Left lung (tissue), 10 donors: ENCODE measurements around the gene CYP2F1. TPM values are rescaled to one million over a fixed set of nuclear protein-coding genes. Genes with fewer than 3 reads are reported as not detected.
"Not testable (repeated sequence)": the region's sequence is repeated elsewhere in the genome, so short reads cannot be mapped to it uniquely, and the experiment has no call there.

ENCODE experiments used
- ATAC-seq: fragments of 200-7000 bp; cut with Tn5 transposase; one replicate; pipeline ENCODE4 v1.9.1; 2020; ENCODE audit warnings: moderate library complexity
- DNase-seq, 4 donors: peaks; one replicate each; pipeline ENCODE4 v3.0.0-alpha.2; 2013 to 2020
- H3K27ac ChIP-seq, 2 donors: fragments of 200-600 bp; sonication (generic) in 1 of 2; one replicate each; pipeline versions ENCODE4 v1.5.0 to v1.8.0; 2020 to 2021
- H3K27me3 ChIP-seq, 2 donors: fragments of 200-600 bp; sonication (generic) in 1 of 2; one replicate each; pipeline versions ENCODE4 v1.5.0 to v1.8.0; 2020 to 2021
- H3K36me3 ChIP-seq, 2 donors: fragments of 200-600 bp; sonication (generic) in 1 of 2; one replicate each; pipeline versions ENCODE4 v1.5.0 to v1.8.0; 2020 to 2021
- H3K4me1 ChIP-seq, 2 donors: fragments of 200-600 bp; one replicate each; pipeline ENCODE4 v1.8.0; 2021
- H3K4me3 ChIP-seq, 2 donors: fragments of 200-600 bp; sonication (generic) in 1 of 2; one replicate each; pipeline versions ENCODE4 v1.5.0 to v1.8.0; 2020 to 2021; ENCODE audit warnings: mild to moderate bottlenecking in 1 of 2
- H3K9me3 ChIP-seq, 2 donors: fragments of 200-600 bp; sonication (generic) in 1 of 2; one replicate each; pipeline versions ENCODE4 v1.5.0 to v1.8.0; 2020 to 2021
- intact Hi-C, 2 donors: fragments of 100-400 bp; cut with DNase I; formaldehyde crosslinking; loops; one replicate each; pipeline versions ENCODE4 v1.11.2 to v1.14.2; 2022
- polyA plus RNA-seq, 6 donors: library from polyadenylated mRNA; unstranded; fragments of 120-200 nt; gene quantifications; one replicate each; pipeline ENCODE4 v1.2.1, GENCODE V29; 2013; ENCODE audit not compliant: insufficient read length in 6 of 6
- total RNA-seq, 2 donors: library from RNA; stranded (reverse); fragmentation: NEBNext Ultra II Directional; extraction: Animal tissue kit (Norgen Biotek cat#: 25700); gene quantifications; one replicate each; pipeline ENCODE4 v1.2.1, GENCODE V29; 2021
- TF ChIP-seq, protein P1 (sequence below), 2 donors: fragments of 200-600 bp; sonication (generic) in 1 of 2; IDR thresholded peaks; one replicate each; pipeline versions ENCODE4 v1.5.0 to v1.8.0; 2021; ENCODE audit warnings: antibody characterized with exemption in 2 of 2
- donor health status: DM: no; HTN: yes; CAD: no.
- donor health status: DM: no; HTN: no; CAD: no.

The CYP2F1 gene
- total and polyA plus RNA-seq, 8 donors: 0.17 to 1.0 (median 0.34) TPM; not detected in 1

DNA sequence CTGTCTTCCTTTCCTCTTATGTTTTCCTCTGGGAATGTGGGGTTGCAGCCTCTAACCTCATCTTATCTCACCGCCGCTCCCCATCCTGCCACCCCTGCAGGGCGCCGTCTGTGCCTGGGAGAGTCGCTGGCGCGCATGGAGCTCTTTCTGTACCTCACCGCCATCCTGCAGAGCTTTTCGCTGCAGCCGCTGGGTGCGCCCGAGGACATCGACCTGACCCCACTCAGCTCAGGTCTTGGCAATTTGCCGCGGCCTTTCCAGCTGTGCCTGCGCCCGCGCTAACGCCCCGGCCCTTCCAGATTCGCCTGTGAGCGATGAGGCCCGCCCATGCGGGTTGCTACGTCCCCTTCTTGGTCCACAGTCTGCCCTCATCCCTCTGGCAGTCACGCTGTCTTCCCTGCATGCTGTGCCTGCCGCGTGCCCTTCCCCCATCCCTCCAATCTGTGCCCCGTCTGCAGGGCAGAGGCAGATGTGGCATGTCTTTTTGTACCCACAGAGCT lies 13.6 kb downstream of the CYP2F1 start:
- H3K36me3 ChIP-seq, H3K4me3 ChIP-seq, H3K27ac ChIP-seq, H3K4me1 ChIP-seq, H3K9me3 ChIP-seq, intact Hi-C loops: not testable (repeated sequence)
- peak; percentile 40 to 89 (median 78) for DNase-seq
- peaks cover 0 to 17% of the 10 kb centered on the region in 2 donors for H3K27me3 ChIP-seq
- peak; percentile 94 for ATAC-seq
- TF ChIP-seq, protein P1, sequence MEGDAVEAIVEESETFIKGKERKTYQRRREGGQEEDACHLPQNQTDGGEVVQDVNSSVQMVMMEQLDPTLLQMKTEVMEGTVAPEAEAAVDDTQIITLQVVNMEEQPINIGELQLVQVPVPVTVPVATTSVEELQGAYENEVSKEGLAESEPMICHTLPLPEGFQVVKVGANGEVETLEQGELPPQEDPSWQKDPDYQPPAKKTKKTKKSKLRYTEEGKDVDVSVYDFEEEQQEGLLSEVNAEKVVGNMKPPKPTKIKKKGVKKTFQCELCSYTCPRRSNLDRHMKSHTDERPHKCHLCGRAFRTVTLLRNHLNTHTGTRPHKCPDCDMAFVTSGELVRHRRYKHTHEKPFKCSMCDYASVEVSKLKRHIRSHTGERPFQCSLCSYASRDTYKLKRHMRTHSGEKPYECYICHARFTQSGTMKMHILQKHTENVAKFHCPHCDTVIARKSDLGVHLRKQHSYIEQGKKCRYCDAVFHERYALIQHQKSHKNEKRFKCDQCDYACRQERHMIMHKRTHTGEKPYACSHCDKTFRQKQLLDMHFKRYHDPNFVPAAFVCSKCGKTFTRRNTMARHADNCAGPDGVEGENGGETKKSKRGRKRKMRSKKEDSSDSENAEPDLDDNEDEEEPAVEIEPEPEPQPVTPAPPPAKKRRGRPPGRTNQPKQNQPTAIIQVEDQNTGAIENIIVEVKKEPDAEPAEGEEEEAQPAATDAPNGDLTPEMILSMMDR (IDR thresholded peaks at IDR 0.05): peak; percentile 21 to 24

DNA sequence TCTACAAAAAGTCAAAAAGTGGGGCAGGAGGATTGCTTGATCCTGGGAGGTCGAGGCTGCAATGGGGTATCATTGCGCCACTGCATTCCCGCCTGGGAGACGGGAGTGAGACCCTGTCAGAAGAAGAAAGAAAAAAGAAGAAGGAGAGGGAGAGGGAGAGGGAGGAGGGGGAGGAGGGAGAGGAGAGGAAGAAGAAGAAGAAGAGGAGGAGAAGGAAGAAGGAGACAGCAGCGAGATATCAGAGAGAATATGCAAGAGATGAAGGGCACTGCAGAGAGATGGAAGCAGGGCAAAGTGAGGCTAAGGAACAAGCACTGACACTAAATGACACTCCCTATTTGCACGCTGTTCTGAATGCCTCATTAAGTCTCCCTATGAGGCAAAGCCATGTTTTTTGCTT lies 14.5 kb downstream of the CYP2F1 start:
- no peak overlapping the region for H3K27ac ChIP-seq
- no peak for ATAC-seq
- H3K4me3 ChIP-seq: no peak overlapping the region
- no peak for DNase-seq
- H3K27me3 ChIP-seq: peaks cover 0 to 18% of the 10 kb centered on the region in 2 donors
- H3K9me3 ChIP-seq: no peaks in the 10 kb centered on the region
- H3K4me1 ChIP-seq: peaks cover 0 to 7% of the 10 kb centered on the region in 2 donors
- intact Hi-C loops: no loop called here
- TF ChIP-seq, protein P1 (IDR thresholded peaks at IDR 0.05): no peak
- no peaks in the 10 kb centered on the region for H3K36me3 ChIP-seq

DNA sequence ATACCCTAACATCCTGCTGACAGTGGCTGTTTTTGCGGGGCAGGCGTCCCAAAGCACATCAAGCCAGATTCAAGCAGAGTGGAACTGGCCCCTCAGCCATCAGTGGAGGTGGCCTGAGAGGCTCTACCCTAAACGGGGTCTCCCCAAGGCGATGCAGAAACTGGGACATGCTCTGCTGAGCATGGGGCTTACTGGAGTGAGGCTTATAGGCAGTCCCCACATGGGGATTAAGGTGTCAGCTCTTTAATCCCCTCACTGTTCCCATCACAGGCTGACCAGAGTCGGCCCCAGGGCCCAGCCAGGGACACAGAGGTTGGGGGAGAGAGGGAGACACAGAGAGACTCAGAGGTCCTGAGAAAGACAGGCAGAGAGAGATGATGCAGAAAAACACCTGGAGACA lies 17.0 kb downstream of the CYP2F1 start:
- no peaks in the 10 kb centered on the region for H3K9me3 ChIP-seq
- H3K27ac ChIP-seq: no peak overlapping the region
- ATAC-seq: no peak
- peaks cover 0 to 31% of the 10 kb centered on the region in 2 donors for H3K27me3 ChIP-seq
- no peak overlapping the region for H3K4me3 ChIP-seq
- intact Hi-C loops: no loop called here
- no peak for DNase-seq
- peaks cover 0 to 7% of the 10 kb centered on the region in 2 donors for H3K4me1 ChIP-seq
- TF ChIP-seq, protein P1 (IDR thresholded peaks at IDR 0.05): no peak
- no peaks in the 10 kb centered on the region for H3K36me3 ChIP-seq

DNA sequence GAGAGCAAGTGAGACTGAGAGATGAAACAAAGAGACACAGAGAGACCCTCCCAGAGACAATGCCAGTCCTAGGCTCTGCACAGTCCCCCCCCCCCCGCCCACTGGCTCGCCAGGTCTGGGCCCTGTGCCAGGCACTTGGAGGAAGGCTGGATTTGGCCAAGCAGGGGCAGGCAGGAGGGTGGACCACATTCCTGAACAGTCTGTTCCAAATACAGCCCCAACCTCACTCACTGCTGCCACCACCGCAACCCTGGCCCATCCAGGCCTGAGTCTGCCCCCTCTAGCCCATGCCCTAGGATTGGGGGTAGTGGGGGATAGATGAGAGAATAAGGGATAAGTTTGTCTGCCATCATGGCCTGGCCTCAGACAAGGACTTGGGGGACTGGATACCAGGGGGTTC lies 19.0 kb downstream of the CYP2F1 start:
- no peaks in the 10 kb centered on the region for H3K4me1 ChIP-seq
- DNase-seq: peak in 1 of 4 donors; percentile 16
- intact Hi-C loops: no loop called here
- TF ChIP-seq, protein P1 (IDR thresholded peaks at IDR 0.05): no peak
- no peak overlapping the region for H3K27ac ChIP-seq
- peaks cover 0 to 31% of the 10 kb centered on the region in 2 donors for H3K27me3 ChIP-seq
- H3K9me3 ChIP-seq: no peaks in the 10 kb centered on the region
- ATAC-seq: no peak
- H3K36me3 ChIP-seq: no peaks in the 10 kb centered on the region
- no peak overlapping the region for H3K4me3 ChIP-seq

DNA sequence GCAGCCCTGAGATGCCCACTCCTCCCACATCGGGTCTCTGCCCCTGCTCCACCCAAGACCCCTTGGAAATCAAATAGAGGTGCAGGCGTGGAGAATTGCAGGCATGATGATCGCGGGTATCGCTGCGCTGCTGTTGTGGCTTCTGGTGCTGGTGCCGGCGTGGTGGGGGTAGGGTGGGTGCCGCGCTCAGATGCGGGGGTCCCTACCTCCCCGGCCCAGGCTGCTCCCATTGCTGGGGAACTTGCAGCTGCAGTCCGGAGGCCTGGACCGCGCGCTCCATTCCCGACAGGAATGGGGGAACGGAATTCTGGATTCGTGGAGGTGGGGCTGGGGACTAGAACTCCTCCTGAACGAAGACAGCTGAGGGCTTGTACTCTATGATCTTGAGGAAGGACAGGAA lies 20.4 kb downstream of the CYP2F1 start:
- no peak for DNase-seq
- H3K4me1 ChIP-seq: no peaks in the 10 kb centered on the region
- TF ChIP-seq, protein P1 (IDR thresholded peaks at IDR 0.05): no peak
- H3K4me3 ChIP-seq: no peak overlapping the region
- intact Hi-C loops: no loop called here
- no peak for ATAC-seq
- no peaks in the 10 kb centered on the region for H3K9me3 ChIP-seq
- H3K36me3 ChIP-seq: no peaks in the 10 kb centered on the region
- peaks cover 0 to 30% of the 10 kb centered on the region in 2 donors for H3K27me3 ChIP-seq
- H3K27ac ChIP-seq: no peak overlapping the region
